HG03045 (cell line): ENCODE measurements around the gene SFRP2.

Experiments
- ATAC-seq: cut with Tn5 transposase; IDR thresholded peaks from one replicate; pipeline ENCODE4 v1.9.1; 2021; ENCODE audit warnings: mild to moderate bottlenecking, moderate library complexity; ENCODE audit not compliant: unreplicated experiment

Gene SFRP2

DNA sequence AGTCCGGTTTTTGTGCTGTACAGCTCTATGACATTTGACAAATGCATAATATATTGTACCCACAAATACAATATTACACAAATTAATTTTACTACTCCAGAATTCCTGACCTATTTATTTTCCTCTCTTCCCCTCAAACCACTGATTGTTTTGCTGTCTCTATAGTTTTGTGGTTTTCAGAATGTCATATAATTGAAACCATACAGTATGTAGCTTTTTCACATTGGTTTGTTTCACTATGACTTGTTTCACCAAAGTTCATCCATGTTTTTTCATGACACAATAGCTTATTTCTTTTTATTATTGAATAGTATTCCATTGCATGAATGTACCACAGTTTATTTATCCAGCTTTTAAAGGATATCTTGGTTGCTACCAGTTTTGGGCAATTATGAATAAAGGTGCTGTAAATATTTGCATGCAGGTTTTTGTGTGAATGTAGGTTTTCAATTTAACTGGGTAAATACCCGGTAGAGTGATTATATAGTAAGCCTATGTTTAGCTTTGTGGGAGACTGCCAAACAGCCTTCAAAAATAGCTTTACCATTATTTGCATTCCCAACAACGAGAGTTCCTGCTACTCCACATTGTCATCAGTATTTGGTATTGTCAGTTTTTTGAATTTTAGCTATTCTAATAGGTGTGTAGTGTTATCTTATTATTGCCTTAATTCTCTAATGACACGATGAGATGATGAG lies 55.0 kb downstream of the SFRP2 start:
- no peak for ATAC-seq

DNA sequence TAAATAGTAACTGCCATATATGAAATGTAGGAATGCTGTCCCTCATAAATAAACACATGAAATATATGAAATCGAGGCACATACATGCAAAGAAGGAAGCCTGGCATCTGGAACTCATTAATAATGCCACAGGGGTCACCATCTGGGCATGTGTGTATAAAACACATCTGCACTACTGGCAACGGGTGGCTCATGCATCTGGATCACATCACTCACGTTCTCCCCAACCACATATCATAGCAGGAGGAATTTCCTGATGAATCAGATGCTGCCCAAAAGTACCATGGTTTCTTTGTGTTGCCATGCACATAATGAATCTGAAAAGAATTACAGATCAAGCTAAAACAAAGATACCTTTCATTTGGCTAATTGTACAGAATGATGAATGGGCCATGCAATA lies 57.6 kb downstream of the SFRP2 start:
- ATAC-seq: no peak
